Ishikawa (cell line): ENCODE data around the gene C19orf67.

ENCODE experiments used
- CEBPB ChIP-seq: IDR thresholded peaks from 2 replicates; pipeline ENCODE4 v1.6.1; 2012
- EGR1 ChIP-seq: IDR thresholded peaks from 2 replicates; pipeline ENCODE4 v1.6.1; 2012
- EP300 ChIP-seq: IDR thresholded peaks from 2 replicates; pipeline ENCODE4 v1.6.1; 2012; ENCODE audit warnings: borderline replicate concordance
- FOXM1 ChIP-seq: IDR thresholded peaks from 2 replicates; pipeline ENCODE4 v1.6.1; 2012; ENCODE audit warnings: low read depth, borderline replicate concordance
- REST ChIP-seq: IDR thresholded peaks from 2 replicates; pipeline ENCODE4 v1.6.1; 2012; ENCODE audit warnings: low read depth, mild to moderate bottlenecking
- TCF12 ChIP-seq: IDR thresholded peaks from 2 replicates; pipeline ENCODE4 v1.6.1; 2012; ENCODE audit warnings: low read depth
- TEAD4 ChIP-seq: IDR thresholded peaks from 2 replicates; pipeline ENCODE4 v1.6.1; 2012
- USF1 ChIP-seq: IDR thresholded peaks from 2 replicates; pipeline ENCODE4 v1.6.1; 2012
- YY1 ChIP-seq: IDR thresholded peaks from 2 replicates; pipeline ENCODE4 v1.6.1; 2012; ENCODE audit warnings: low read depth
- ZBTB7A ChIP-seq: IDR thresholded peaks from 2 replicates; pipeline ENCODE4 v1.6.1; 2012; ENCODE audit warnings: low read depth

GRCh38 chr19:14097532-14098151, 12.1 kb upstream of the C19orf67 start:
- no peak for TF ChIP-seq TCF12
- no peak for TF ChIP-seq USF1
- no peak for TF ChIP-seq YY1
- TF ChIP-seq CEBPB: no peak
- no peak for TF ChIP-seq EP300
- TF ChIP-seq TEAD4: no peak
- no peak for TF ChIP-seq ZBTB7A
- no peak for TF ChIP-seq FOXM1
- no peak for TF ChIP-seq REST
- TF ChIP-seq EGR1: no peak
